Neutrophil (primary cell): ENCODE measurements around the gene CHST8.

ENCODE experiments used
- H3K27ac ChIP-seq: fragments of 200-600 bp; sonication (generic); 2 replicates; pipeline ENCODE4 v1.5.1; 2016; ENCODE audit warnings: mild to moderate bottlenecking, moderate library complexity
- H3K27me3 ChIP-seq: fragments of 200-600 bp; sonication (generic); 2 replicates; pipeline ENCODE4 v1.6.0; 2016; ENCODE audit warnings: mild to moderate bottlenecking
- H3K36me3 ChIP-seq: fragments of 200-600 bp; sonication (generic); 2 replicates; pipeline ENCODE4 v1.5.1; 2017
- H3K4me1 ChIP-seq, 2 experiments: fragments of 200-600 bp in 1 of 2; sonication (generic) in 1 of 2; 1 replicate in 1 of 2; 2 replicates in 1 of 2; pipeline versions ENCODE4 v1.5.1 to v1.6.1; 2013 to 2016; ENCODE audit warnings: low read depth in 1 of 2, low read length in 1 of 2, mild to moderate bottlenecking in 1 of 2, moderate library complexity in 1 of 2; ENCODE audit not compliant: control insufficient read depth in 1 of 2, insufficient read depth in 1 of 2
- H3K4me3 ChIP-seq, 2 experiments: fragments of 200-600 bp in 1 of 2; sonication (generic) in 1 of 2; 1 replicate in 1 of 2; 2 replicates in 1 of 2; pipeline ENCODE4 v1.5.1; 2013 to 2016; ENCODE audit warnings: low read depth in 1 of 2, low read length in 1 of 2, mild to moderate bottlenecking in 1 of 2, moderate library complexity in 1 of 2
- H3K9me3 ChIP-seq: fragments of 200-600 bp; sonication (generic); 2 replicates; pipeline ENCODE4 v1.5.1; 2016
- TF ChIP-seq, protein P1 (sequence below): fragments of 200-600 bp; sonication (generic); IDR thresholded peaks from 2 replicates; pipeline ENCODE4 v1.5.1; 2016; ENCODE audit warnings: antibody characterized with exemption

The CHST8 gene

DNA sequence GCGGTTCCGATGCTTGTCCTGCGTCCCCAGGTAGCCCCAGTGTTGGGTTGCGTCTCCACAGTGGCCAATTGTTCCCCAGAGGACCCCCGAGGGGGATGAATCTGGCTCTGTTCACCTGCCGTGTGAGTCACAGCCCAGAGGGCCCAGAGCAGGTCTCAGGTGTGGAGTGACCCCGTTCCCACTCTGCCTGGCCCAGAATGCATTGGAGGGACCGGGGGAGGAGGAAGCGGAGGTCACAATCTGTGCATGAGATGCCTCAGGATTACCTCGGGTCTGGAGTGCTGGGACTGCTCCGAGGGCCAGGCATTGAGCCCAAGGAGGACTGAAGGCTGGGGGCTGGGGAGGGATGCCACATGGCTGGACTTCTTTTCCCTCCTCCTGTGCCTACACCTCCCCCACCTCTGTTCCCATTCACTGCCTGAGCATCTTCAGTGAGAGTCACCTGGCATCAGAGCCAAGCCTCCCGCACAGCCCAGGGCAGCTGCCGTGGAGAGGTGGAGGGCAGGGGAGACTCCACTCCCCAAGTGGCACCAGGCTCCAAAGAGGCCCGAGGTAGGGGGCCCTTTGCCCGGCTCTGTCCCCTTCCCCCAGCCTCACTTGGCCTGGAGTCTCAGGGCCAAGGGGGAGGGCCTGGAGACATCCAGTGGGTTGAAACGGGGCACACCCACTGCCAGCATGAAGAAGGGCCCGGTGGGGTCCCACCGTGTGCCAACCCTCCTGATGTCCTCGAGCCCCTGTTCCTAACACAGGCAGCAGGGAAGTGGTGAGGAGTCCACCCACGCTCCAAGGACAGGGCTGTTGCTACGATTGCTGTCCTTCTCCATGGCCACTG is 81.1 kb downstream of the CHST8 start:
- Histone ChIP-seq H3K9me3 (no peaks in the 10 kb centered on the region), H3K4me3 (no peak overlapping the region), H3K36me3 (no peaks in the 10 kb centered on the region), H3K27me3 (no peaks in the 10 kb centered on the region), H3K4me1 (no peaks in the 10 kb centered on the region), H3K27ac (no peak overlapping the region)
- TF ChIP-seq, protein P1, sequence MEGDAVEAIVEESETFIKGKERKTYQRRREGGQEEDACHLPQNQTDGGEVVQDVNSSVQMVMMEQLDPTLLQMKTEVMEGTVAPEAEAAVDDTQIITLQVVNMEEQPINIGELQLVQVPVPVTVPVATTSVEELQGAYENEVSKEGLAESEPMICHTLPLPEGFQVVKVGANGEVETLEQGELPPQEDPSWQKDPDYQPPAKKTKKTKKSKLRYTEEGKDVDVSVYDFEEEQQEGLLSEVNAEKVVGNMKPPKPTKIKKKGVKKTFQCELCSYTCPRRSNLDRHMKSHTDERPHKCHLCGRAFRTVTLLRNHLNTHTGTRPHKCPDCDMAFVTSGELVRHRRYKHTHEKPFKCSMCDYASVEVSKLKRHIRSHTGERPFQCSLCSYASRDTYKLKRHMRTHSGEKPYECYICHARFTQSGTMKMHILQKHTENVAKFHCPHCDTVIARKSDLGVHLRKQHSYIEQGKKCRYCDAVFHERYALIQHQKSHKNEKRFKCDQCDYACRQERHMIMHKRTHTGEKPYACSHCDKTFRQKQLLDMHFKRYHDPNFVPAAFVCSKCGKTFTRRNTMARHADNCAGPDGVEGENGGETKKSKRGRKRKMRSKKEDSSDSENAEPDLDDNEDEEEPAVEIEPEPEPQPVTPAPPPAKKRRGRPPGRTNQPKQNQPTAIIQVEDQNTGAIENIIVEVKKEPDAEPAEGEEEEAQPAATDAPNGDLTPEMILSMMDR: no peak

DNA sequence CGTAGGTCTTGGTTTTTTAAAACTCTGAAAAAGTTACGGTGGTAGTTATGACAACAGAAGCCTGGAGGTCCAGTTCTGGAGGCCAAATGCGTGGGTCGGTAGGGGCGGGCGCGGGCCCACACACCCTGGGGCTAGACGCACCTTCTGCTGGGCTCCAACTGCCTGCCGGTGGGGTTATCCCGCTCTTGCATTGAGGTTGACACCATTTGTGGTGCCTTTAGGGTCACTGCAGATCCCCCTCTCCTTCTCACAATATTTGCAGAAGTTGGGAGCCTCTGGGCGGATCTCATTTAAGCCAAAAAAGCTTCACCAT is 81.6 kb downstream of the CHST8 start:
- TF ChIP-seq, protein P1: no peak
- no peaks in the 10 kb centered on the region for H3K27me3 ChIP-seq
- no peaks in the 10 kb centered on the region for H3K9me3 ChIP-seq
- H3K27ac ChIP-seq: no peak overlapping the region
- no peaks in the 10 kb centered on the region for H3K36me3 ChIP-seq
- no peak overlapping the region for H3K4me3 ChIP-seq
- H3K4me1 ChIP-seq: no peaks in the 10 kb centered on the region

DNA sequence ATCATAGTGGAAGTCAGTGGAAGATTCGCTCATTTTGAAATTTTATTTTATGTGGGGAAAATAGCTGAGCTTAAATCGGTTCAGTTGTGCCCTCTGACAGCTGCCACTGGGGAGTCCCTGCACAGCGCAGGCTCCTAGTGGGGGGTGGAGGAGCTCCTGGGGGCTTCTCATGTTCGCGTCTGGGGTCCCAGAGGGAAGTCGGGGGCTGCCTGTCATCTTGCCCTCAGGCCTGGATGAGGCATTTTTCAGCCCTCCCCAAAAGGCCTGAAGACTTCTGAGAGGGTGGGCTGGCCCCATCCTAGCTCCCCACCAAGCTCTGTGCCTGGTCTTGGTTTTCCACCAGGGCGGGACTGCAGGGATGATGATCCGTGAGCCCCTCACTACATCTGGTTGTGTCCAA is 82.1 kb downstream of the CHST8 start:
- H3K4me1 ChIP-seq: no peaks in the 10 kb centered on the region
- H3K27me3 ChIP-seq: no peaks in the 10 kb centered on the region
- no peaks in the 10 kb centered on the region for H3K36me3 ChIP-seq
- H3K9me3 ChIP-seq: no peaks in the 10 kb centered on the region
- H3K27ac ChIP-seq: no peak overlapping the region
- TF ChIP-seq, protein P1: no peak
- H3K4me3 ChIP-seq: no peak overlapping the region

DNA sequence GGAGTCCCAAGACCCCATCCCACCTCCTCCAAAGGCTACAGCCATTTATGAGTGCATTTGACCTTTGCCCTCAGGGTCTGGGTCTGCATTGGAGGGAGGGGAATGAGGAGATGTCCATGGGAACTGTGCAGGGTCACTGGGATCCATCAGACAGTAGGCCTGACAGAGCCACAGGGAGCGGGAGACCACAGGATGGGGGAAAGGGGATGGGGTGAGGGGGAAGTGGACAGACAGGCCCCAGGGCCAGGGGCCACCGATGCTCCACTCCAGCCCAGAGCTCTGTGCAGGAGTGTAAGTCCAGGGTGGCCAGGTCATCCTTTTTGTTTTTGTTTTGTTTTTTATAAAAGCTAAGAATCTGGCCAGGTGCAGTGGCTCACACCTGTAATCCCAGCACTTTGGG is 82.5 kb downstream of the CHST8 start:
- TF ChIP-seq, protein P1: no peak
- Histone ChIP-seq H3K36me3 (no peaks in the 10 kb centered on the region), H3K9me3 (no peaks in the 10 kb centered on the region), H3K4me3 (no peak overlapping the region), H3K27me3 (no peaks in the 10 kb centered on the region), H3K4me1 (no peaks in the 10 kb centered on the region), H3K27ac (no peak overlapping the region)

DNA sequence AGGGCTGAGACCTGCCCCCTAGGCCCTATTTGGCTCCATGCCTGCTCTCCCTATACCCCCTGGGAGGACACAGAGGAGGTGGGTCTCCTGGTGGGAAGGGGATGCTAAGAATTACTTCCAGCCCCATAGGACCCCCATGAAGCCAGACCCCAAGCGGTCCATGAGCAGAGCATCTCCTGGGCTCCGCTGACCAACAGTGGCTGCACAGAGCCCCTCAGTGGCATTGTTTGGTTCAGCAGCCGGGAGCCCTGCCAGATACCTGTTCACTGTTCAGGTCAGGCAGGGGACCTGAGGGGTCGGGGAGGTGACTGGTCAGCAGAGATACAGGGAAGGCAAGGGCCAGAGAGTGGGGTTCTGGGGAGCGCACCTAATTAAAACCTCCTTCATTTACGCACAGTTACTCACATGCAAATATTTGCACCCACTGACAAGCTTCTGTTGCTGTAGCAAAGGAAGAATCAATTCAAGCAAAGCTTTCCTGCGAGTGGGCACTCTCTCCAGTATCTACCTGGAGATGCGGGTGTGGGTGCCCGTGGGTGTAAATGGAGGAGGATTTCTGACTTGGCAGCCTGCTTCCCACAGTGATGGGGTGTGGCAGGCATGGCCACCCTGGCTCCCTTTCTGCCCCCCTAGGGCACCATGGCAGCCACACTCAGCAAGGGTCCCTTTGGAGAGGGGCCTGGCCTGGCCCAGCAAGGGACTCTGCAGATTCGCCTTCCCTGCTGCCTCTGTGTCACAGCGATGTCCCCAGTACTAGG is 83.5 kb downstream of the CHST8 start:
- H3K36me3 ChIP-seq: no peaks in the 10 kb centered on the region
- no peaks in the 10 kb centered on the region for H3K4me1 ChIP-seq
- H3K4me3 ChIP-seq: no peak overlapping the region
- no peak overlapping the region for H3K27ac ChIP-seq
- TF ChIP-seq, protein P1: no peak
- no peaks in the 10 kb centered on the region for H3K9me3 ChIP-seq
- H3K27me3 ChIP-seq: no peaks in the 10 kb centered on the region
